ENCODE results near the gene YKT6.

- TF ChIP-seq CTCF (IDR thresholded peaks at IDR 0.05) (no peak), POLR2AphosphoS5 (IDR thresholded peaks at IDR 0.05; ENCODE audit: insufficient read depth in 1 of 2, low read depth in 1 of 2) (no peak), POLR2A (IDR thresholded peaks at IDR 0.05) (no peak)
Observed at GRCh38 chr7:44184873-44185446, 15.8 kb upstream of the YKT6 start.

Measured in vagina (tissue), 2 donors.